Fibroblast of mammary gland (primary cell): ENCODE results near the gene PTPN3.

ENCODE experiments used
- DNase-seq: peaks from one replicate; pipeline ENCODE4 v3.0.0-alpha.2; 2010; ENCODE audit warnings: low read depth
- H3K4me3 ChIP-seq: 2 replicates; pipeline ENCODE4 v1.5.1; 2011; ENCODE audit warnings: low read depth, mild to moderate bottlenecking, low read length, moderate library complexity; ENCODE audit not compliant: control insufficient read depth
- CTCF ChIP-seq: conservative IDR thresholded peaks from 2 replicates; pipeline ENCODE4 v1.5.1; 2011; ENCODE audit warnings: low read depth, low read length, inconsistent platforms; ENCODE audit not compliant: control insufficient read depth, insufficient read depth

The PTPN3 gene

DNA sequence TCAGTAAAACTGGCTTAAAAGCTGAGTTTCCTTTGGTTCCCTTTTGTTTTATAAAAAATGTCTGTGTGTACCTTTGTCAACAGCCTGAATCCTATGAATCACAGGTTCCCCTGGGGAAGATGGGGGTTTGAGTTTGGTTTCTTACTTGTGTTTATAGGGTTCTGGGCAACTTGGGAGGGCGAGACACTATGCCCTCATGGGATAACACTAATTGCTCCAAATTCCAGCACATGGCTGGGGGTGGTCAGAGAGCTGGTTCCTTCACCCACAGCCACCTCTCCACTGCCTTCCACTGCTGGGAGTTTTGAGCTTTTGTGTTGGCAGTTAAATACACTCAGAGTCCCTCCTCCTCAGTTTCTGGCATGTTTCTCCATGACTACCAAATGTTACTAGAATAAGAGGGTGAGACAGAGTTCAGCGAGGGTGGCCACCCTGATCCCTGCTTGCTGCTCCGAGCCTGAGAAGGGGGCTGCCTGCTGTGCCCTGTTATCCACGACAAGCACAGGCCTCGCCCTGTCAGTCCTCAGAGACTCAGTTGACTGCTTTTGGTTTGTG is 94.3 kb downstream of the PTPN3 start:
- DNase-seq = peak; percentile 18
- no peak overlapping the region for H3K4me3 ChIP-seq
- no peak for TF ChIP-seq CTCF

DNA sequence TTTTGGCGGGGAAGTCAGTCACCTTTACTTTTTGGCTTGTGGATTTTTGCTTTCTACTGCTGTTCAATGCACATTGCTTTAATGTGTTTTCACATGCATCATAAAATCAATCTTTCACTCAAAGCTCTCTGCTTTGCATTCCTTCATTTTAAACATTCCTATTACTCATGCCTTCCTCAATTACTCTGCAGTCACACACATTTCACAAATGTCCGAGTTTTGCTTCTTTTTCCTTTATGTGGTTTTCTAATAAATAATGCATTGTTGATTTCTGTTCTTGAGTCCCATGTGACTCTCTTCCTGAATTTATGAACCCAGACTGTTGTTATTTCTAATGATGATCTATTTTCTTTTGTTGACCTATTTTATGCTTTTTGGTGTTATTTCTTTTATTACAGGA is 95.0 kb downstream of the PTPN3 start:
- no peak for DNase-seq
- no peak overlapping the region for H3K4me3 ChIP-seq
- no peak for TF ChIP-seq CTCF

GRCh38 chr9:109401990-109402318 is 96.2 kb downstream of the PTPN3 start:
- no peak for TF ChIP-seq CTCF
- H3K4me3 ChIP-seq = no peak overlapping the region
- no peak for DNase-seq

DNA sequence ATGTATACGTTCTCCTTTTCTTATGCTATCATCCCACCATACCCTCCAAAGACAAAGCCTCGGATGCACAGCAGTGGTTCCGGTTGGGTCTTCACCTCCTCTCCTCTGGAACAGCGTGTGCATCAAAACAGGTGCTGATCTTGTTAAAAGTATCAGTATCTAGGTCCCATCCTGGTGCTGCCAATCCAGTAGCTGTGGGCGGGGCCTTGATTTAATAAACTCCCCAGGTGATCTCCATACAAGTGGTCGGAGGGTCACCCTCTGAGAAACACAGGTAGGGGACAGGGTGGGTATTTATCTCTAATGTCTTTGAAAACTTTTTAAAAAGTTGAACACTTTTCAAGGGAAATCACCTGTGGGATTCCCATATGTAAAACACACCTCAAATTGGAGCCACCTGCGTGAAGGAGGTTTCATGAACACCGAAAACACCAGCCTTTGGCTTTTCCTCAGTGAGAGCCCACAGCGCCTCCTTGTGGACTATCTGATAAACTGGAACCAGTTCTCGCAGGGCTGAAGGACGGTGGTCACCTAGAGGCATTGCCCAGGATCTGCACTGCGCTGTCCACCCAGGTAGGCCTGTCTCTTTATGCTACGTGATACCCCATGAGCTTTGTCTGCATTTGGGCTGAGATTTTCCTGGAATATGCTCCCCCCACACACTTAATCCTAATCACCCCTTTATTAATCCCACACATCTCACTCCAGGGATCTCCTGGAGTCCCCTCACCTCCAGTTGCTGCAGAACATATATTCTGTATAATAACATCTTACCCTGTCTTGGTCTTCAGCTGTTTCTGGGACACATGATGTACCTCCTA is 96.7 kb downstream of the PTPN3 start:
- peak; percentile 45 for DNase-seq
- H3K4me3 ChIP-seq = no peak overlapping the region
- peak; percentile 78 for TF ChIP-seq CTCF

- DNase-seq = no peak
- no peak for TF ChIP-seq CTCF
- no peak overlapping the region for H3K4me3 ChIP-seq
Measured at GRCh38 chr9:109399258-109399767, 98.8 kb downstream of the PTPN3 start.

DNA sequence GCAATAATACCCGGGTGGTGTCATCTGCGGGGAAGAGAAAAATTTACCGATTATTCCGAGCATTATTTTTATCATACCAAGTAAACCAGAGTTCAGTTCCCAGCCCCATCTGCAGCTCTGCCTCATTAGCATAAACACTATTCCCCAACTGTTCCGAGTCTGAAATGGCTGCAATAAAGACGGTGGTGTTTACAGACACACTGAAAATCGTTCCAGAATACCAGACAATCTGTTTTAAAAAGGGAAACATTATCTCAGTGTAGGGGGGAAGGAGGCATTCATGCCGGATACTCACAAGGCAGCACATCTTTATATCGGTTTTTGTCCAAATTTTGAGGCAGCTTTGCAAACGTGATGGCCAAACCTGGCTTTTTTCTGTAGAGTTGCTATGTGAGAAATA is 106.9 kb downstream of the PTPN3 start:
- no peak for TF ChIP-seq CTCF
- H3K4me3 ChIP-seq = no peak overlapping the region

More for the DNA sequence above, 106.9 kb downstream of the PTPN3 start:
- no peak for DNase-seq
